SIG-M5 (cell line): ENCODE measurements around the gene POTEM.
"Not testable (repeated sequence)": the region's sequence is repeated elsewhere in the genome, so short reads cannot be mapped to it uniquely, and the experiment has no call there.

ENCODE experiments used
- DNase-seq: peaks from one replicate; lab custom pipeline; 2025; lab: John Stamatoyannopoulos, UW

The POTEM gene

DNA sequence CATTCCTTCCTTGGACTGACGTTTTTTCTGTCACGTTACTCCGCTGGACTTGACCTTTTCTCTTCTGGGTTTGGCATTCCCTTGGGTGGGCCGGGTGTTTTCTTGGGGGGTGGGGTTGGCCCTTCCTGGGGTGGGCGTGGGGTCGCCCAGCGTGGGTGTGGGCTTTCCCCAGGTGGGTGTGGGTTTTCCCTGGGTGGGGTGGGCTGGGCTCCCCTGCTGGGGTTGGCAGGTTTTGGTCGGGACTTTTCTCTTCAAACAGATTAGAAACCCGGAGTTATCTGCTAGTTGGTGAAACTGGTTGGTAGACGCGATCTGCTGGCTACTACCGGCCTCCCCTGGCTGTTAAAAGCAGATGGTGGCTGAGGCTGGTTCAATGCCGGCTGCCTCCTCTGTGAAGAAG is at the start of gene POTEM:
Gene POTEM (plus strand): TSS at position 301 of the 400 bp plus-strand sequence. CDS start 52 bp downstream, at position 353.
- DNase-seq = not testable (repeated sequence)

DNA sequence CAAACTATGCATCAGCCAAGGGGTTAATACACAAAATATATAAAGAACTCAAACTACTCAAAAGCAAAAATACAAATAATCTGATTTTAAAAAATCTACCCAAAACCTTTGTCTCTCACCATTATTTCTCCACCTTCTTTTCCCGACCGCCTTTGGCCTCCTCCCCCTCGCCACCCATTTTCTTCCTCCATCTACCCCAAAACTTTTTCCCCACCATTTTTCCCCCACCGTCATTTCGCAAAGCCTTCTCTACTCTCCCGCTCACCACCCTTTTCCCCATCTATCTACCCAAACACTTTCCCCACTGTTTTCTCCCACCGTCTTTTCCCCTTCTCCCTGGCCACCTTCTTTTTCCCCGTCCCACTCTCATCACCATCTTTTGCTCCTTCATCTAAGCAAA is 48.9 kb upstream of the POTEM start:
- not testable (repeated sequence) for DNase-seq

GRCh38 chr14:18920052-18920451 is 47.2 kb upstream of the POTEM start:
- not testable (repeated sequence) for DNase-seq

GRCh38 chr14:18921055-18921701 is 46.1 kb upstream of the POTEM start:
- not testable (repeated sequence) for DNase-seq

DNA sequence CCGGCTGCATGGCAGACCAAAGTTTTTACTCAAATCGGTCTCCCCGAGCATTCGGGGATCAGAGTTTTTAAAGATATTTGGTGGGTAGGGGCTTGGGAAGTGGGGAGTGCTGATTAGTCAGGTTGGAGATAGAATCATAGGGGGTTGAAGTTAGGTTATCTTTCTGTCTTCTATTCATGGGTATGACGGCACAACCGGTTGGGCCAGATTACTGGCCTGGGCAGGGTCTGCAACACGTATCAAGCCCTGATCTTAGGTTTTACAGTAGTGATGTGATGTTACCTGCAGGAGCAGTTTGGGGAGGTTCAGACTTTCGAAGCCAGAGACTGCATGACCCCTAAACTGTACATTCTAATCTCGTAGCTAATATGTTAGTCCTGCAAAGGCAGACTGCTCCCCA is 30.4 kb upstream of the POTEM start:
- not testable (repeated sequence) for DNase-seq

DNA sequence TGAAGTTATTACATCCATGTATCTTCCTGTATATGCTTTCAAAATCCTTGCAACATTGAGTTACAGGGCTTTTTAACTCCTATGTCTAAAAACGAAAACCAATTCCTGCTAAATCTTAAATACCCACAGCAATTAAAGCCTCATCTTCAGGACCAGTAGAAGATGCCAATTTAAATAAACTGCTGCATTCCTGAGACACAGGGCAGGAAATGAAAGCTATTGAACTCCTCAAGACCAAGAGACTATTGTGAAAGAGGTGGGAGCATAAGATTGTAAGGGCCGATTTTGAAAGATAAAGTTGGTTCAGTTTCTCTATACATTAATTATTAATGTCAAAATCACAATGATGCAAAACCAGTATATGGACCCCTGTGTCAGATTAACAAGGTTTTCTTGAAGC is 28.5 kb upstream of the POTEM start:
- DNase-seq = not testable (repeated sequence)

GRCh38 chr14:18949939-18950338 is 17.3 kb upstream of the POTEM start:
- DNase-seq = not testable (repeated sequence)

DNA sequence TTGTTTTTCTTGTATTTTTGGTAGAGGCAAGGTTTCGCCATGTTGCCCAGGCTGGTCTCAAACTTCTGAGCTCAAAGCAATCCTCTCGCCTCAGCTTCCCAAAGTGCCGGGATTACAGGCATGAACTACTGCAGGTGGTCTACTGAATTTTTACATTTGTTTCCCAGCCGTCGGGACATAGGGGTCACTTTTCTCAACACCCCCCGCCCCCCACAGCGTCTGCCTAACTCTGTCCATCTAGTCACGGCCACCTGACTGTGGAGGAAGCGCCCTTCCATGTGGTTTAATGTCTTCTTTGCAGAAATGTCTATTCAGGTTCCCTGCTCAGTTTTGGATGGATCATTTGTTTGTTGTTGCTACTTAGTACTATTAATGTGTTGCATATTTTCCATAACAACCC is 14.1 kb upstream of the POTEM start:
- DNase-seq = not testable (repeated sequence)

GRCh38 chr14:18955816-18956215 is 11.4 kb upstream of the POTEM start:
- not testable (repeated sequence) for DNase-seq

DNA sequence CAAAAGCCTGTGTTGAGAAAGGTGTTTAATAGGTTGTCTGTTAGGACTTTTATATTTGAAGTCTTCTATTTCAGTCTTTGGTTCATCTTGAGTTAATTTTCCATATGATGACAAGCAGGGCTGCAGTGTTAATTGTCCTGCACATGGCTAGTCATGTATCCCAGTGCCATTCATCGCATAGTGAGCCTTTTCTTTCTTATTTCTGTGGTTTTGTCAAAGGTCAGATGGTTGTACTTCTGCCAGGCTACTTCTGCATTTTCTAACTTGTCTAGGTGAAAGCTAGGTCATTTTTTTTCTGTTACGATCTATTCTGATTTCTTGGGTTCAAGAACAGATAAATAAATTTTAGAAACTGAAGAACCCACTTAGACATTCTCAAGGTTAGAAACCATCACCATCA is 5.7 kb upstream of the POTEM start:
- not testable (repeated sequence) for DNase-seq

- not testable (repeated sequence) for DNase-seq
Measured at GRCh38 chr14:18962143-18962542, 5.1 kb upstream of the POTEM start.

- DNase-seq = not testable (repeated sequence)
Measured at GRCh38 chr14:18963276-18963675, 4.0 kb upstream of the POTEM start.

- not testable (repeated sequence) for DNase-seq
Measured at GRCh38 chr14:18964878-18965277, 2.4 kb upstream of the POTEM start.

DNA sequence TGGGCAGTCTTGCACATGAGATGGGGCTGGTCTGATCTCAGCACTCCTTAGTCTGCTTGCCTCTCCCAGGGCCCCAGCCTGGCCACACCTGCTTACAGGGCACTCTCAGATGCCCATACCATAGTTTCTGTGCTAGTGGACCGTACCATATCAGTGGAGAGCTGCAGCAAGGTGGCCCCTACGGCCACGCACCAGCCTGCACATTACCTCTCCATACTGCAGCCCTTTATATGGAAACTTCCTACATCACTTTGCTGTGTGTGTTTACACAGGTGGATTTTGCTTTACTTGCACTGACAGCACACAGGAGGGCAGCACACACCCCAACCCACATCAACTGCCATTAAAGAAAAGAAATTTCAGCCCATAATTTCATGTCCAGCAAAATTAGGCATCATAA is 35.3 kb downstream of the POTEM start:
- DNase-seq = not testable (repeated sequence)

DNA sequence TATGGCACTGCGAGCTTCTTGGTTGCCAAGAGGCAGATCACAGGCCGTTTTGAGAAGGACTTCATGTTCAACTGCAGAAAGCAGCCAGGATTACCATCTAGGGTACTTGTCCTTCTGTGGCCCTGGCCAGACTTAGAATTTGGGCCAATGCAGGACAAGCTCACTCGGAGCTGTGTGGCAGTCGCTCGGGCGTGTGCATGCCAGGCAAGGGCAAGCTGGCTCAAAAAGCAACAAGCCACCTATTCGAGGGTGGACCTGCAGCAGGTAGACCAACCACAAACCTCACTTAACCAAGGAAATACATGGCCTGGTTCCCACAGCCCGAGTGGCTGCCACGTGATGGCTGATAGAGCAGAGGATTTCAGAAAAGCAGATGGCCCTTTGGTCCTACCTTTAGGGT is 39.3 kb downstream of the POTEM start:
- not testable (repeated sequence) for DNase-seq

- not testable (repeated sequence) for DNase-seq
Measured at GRCh38 chr14:19007678-19008077, 40.4 kb downstream of the POTEM start.

DNA sequence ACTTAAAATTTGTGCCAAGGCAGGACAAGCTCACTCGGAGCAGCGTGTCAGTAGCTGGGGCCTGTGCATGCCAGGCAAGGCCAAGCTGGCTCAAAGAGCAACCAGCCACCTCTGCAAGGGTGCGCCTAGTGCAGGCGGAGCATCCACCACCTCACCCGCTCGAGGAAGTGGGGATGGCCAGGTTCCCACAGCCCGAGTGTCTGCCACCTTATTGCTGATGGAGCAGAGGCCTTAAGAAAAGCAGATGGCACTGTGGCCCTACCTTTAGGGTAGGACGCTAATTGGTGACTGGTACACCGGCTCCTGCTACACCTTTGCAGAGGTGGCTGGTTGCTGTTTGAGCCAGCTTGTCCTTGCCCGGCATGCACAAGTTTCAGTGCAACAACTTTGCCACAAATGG is 43.8 kb downstream of the POTEM start:
- DNase-seq = not testable (repeated sequence)

DNA sequence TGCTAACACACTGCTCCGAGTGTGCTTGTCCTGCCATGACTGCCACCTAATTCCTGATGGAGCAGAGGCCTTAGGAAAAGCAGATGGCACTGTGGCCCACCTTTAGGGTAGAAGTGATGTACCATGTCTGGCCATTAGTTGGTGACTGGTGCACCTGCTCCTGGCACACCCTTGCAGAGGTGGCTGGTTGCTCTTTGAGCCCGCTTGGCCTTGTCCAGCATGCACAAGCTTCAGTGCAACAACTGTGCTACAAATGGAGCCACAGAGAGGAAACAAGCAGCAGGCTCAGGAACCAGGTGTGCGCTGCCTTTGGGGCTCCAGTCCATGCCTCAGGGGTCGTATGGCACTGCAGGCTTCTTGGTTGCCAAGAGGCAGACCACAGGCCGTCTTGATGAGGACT is 44.5 kb downstream of the POTEM start:
- not testable (repeated sequence) for DNase-seq

GRCh38 chr14:19015185-19015584 is 48.0 kb downstream of the POTEM start:
- DNase-seq = not testable (repeated sequence)

DNA sequence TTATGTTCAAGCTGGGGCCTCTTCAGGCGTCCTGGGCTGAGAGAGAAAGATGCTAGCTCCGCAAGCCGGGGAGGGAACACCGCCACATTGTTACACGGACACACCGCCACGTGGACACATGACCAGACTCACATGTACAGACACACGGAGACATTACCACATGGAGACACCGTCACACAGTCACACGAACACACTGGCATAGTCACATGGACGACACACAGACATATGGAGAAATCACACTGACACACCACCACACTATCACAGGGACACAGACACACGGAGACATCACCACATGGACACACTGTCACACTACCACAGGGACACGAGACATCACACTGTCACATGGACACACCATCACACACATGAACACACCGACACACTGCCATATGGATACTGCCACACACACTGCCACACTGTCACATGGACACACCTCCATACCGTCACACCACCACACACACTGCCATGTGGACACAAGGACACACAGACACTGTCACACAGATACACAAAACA is 57.9 kb downstream of the POTEM start:
- not testable (repeated sequence) for DNase-seq

DNA sequence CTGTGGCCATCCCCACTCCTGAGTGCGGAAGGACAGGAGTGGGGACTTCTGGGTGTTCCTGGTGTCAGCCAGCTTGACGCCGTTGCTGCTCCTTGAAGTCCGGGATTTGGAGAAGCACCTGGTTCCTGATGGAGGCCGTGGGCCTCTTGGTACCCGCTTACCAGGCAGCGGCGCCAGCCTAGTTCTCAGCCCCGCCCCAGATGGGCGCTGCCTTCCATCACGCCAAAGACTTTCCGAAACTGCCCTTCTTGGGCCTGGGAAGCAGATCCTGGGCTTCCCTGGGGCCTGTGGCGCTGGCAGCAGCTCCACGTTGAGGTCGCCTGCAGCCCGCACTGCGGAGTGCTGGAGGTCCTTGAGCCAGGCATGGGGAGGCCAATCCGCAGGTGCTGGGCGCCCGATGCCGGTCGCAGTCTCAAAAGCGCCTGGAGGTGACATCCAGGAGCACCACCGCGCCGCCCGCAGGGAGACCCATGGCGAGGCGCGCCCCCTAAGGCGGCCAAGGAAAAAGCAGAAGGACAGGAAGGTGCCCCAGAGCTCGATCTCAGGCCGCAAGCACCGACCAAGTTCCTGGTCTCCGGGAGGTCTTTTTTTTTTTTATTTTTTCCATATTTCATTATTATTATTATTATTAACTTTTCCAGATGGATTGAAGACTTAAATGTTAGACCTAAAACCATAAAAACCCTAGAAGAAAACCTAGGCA is 59.6 kb downstream of the POTEM start:
- not testable (repeated sequence) for DNase-seq

DNA sequence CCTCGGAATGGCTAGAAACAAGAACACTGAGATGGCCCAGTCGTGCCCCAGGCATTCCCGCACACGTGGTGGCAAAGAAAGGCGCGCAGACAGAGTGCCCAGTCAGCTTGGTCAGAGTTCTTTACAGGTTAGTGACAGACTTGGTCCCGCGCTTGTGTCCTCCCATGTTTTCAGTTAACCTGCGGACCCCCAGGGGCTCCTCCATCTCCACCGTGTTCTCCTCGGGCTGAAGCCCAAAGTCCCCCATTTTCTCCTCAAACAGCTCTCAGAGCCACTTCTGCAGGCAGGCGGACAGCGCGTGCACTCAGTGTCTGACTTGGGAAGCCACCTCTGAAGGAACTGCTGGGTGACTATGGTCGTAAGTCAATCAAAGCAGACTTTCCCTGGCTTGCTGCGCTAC is 60.7 kb downstream of the POTEM start:
- DNase-seq = not testable (repeated sequence)

DNA sequence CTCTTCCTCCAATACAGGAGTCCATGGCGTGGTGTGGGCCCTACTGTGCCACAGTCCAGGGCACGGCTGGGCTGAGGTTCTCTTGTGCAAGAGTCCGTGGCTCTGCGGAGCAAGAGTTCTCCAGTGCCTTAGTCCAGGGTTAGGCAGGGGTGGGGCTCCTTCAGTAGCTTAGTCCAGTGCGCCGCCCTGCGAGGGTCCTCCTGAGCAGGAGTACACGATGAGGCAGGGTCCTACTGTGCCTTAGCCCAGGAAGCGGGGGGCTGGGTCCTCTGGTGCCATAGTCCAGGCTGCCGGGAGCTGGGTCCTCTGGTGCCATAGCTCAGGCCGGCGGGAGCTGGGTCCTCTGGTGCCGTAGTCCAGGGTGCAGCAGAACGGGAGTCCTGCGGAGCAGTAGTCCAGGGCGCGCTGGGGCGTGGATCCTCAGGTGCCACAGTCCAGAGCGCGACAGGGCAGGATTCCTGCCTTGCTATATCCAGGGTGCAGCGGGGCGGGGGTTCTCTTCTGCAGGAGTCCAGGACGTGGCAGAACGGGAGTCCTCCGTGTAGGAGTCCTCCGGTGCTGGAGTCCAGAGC is 69.7 kb downstream of the POTEM start:
- DNase-seq = not testable (repeated sequence)
